ENCODE data around the gene ATP5PD. TPM values are rescaled to one million over a fixed set of nuclear protein-coding genes. Genes with fewer than 3 reads are reported as not detected.

ATP5PD gene
- polyA plus RNA-seq (ENCODE audit: insufficient read length) = 249 TPM

DNA sequence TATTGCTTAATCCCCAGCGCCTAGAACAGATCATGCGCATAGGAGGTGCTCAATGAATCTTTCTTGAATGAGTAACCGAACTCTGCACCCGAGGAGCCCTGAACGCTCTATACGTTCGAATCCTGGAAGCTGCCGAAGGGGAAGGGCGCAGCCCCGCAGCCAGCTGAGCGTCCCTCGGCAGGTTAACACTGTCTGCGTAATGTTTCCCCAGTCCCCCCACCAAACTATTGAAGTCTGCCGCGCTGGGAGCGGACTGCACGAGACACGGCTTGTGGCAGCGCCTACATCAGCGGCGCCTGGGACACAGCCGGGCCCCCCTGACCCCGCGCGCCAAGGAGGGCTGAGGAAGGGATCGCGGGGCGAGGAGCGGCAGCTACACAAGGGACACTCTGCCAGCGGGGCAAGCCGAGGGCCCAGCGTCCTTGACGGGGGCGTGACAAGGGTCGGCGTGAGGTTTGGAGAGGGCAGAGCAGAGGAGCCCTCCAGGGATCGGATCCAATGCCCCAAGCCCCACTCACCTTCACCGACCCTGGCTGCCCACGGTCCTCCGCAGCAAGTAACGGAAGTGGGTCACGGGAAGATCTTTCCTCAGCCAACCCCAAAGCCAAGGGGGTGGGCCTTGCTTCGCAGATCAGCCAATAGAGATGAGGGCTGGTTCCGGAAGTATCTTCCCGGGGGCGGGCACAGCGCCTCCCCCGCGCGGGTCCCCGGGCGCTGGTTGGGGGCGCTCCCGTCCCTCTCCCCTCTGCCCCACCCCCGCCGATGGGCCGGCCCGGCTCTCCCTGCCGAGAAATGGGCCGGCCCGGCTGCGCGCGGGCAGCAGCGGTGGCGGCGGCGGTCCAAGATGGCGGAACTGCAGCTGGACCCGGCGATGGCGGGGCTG lies at the start of gene ATP5PD, which contains the start of gene KCTD2:
ATP5PD (minus strand) TSS at position 563 of the 883 bp plus-strand sequence. CDS start 4,319 bp downstream, outside the sequence.
KCTD2 (plus strand) TSS at position 819 of the 883 bp plus-strand sequence; CDS start at position 845, 26 bp downstream.
- DNase-seq (ENCODE audit: low read depth) = peak; percentile 93

DNA sequence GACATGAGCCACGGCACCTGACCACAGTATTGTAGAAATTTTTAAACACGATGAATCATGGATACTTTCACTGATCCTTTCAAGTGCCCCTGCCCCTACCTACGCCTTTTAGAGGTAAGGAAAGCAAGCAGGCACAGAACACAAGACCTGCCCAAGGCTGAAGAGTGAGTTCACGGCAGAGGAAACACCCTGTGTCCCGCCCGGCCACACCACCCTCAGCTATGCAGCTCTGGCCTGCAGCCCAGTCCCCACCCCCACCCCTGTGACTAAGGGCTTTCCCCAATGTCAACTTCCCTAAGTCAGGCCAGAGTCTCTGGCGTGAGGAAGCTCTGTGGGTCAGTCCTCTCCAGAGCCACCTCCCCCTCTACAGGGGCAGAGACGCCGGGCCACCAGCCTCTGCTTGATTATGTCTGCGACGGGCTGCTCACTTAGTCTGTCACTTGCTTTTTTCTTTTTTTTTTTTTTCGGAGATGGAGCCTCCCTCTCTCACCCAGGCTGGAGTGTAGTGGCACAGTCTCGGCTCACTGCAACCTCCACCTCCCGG lies 49.4 kb upstream of the ATP5PD start:
- DNase-seq (ENCODE audit: low read depth) = no peak

DNA sequence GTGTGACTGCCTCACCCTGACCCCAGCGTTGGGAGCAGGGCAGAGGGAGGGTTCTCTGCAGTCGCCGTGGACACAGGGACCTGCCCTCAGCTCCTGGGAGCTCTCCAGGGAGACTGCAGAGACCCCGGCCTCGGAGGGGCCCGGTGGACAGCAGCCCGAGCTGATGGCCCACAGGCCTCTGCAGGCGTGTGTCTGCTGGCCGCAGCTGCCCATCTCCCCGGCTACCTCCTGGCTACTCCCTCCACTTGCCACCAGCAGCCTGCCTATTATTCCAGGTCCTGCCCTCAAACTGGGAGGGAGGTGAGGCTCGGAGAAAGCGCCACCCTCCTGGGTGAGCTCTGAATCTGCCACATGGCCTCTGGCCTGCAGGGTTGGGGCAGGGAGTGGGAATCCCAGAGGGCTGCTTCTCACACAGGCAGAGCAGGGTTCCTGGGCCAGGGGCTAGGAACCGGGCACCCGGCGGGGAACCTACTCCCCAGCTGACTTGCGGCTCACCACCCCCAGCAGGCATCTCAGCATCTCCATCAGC lies 48.2 kb upstream of the ATP5PD start:
- DNase-seq (ENCODE audit: low read depth) = no peak

- DNase-seq (ENCODE audit: low read depth) = no peak
Measured at GRCh38 chr17:75093548-75094158, 46.9 kb upstream of the ATP5PD start.

GRCh38 chr17:75091855-75092327 lies 45.1 kb upstream of the ATP5PD start:
- DNase-seq (ENCODE audit: low read depth) = no peak

DNA sequence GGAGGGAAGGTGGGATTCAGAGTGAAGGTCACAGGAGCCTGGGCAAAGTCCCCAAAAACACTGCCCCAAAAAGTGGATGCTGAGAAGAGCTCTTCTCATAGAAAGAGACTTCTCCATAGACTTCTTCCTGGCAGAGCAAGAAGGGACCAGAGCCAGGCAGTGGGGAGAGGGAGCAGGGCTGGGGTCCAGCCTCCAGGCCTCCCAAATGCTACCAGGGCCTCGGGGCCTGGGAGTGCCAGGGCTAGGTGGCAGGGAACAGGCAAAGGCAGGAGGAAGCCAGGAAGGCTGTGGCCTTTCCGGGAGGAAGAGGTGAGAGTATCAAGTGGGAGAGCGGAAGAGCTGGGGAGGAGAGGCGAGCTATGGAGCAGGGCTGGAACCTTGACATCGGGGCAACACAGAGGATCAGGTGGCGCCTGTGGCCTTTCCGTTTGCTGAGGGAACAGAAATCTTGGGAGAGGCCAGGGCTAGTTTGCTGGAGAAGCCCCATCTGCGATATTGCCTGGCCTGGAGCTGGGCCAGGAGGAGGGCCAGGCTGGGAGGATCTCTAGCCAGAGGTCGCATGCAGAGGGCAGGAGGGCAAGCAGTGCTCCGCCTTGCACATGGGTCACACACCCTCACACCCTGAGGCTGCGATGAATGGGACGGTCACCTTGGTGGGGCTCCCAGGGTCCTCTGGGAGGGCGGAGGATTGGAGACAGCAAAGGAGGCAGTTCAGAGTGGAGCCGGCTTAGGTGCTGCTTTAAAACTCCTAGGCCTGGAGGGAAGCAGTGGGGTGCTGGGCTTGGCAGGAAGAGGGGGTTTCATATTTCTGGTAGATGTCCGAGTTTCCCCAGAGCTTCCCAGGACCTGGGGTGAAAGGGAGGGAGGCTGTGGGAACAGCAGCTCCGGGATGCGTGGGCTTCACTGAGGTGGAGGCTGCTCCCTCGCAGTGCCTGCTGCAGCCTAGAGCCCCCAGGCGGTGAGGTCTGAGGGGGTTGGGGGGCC lies 44.4 kb upstream of the ATP5PD start:
- DNase-seq (ENCODE audit: low read depth) = no peak

DNA sequence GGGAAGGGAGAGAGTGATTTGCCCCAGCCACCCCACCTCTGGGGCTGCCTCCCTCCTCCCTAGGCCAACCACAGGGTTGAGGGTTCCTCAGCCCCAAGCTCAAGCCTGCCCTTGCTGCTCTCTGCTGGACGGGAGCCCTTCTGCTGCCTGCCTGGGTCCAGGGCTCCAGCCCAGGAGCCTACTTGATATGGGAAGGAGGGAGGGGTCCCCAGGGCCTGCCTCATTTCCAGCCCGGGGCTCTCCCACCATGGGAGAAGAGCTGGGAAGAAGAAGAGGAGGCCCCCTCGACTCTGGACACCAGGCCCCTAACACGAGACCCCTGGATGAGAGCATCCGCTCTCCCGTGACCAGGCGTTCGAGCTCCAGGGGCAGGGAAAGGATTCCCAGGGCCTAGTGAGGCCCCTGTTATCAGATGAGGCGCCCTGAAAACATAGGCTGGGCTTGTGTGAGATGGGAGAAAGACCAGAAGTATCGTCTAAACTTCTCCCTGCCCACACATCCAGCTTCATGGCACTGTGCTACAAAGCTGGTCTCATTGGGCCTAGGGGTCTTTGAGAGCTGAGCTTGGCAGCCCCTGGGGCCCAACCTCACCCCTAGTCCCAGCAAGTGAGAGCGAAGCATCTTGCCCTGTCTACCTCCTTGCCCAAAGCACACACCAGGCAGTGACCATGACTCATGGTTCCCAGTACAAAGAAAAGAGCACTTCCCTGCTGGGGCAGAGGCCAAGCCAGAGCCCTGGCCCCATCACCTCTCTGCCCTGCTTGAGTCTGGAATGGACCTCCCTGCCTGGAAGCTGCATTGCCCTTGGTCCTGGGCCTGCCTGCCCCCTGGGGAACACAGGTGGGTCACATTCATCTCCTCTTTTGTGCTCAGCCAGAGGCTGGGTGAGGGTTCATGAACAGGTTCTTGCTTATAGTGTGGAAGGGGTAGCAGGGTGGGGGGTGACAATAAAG lies 42.0 kb upstream of the ATP5PD start:
- no peak for DNase-seq (ENCODE audit: low read depth)

DNA sequence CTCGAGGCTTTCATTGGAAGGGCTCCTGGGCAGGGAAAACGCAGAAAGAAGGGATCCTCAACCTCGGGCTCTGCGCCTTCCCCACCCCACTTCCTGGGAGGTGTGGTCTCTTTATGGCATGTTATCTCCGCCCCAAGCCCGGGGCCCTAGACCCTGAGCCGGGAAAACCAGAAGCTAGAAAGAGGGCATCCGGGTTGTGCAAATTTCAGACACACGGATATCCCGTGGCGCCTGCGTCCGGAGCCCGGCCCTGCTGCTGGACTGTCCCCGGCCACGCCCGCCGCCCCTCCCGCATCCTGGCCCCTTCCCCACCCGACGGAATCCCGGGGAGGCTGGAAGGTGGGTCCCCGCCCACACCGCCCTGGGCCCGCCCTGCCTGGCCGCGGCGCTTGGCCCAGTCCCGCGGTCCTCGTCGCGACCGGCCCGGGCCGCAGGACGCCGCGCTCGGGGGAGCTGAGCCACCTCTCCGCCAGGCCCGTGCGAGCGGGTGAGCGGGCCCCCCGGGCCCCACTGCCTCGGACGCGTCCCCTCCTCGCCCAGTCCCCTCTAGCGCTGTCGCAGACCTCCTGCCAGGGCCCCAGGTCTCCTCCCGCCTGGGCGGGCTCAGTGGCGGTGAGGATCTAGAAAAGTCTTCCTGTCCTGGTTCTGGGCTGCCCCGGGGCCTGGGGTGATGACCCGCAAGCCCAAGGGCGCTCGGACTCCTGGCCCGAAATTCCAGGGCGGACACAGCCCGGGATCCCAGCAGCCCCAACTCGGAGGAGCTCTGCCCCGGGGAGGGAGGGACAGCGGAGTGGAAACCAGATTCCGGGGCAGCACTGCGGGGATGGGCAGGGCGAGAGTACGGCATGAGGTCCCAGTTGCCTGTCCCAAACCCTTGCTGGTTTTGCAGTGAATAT lies 41.0 kb upstream of the ATP5PD start, which contains the start of gene SLC16A5:
SLC16A5 (plus strand) TSS at position 397 of the 896 bp plus-strand sequence. CDS start 5,683 bp downstream, outside the sequence.
- DNase-seq (ENCODE audit: low read depth) = peak; percentile 26

DNA sequence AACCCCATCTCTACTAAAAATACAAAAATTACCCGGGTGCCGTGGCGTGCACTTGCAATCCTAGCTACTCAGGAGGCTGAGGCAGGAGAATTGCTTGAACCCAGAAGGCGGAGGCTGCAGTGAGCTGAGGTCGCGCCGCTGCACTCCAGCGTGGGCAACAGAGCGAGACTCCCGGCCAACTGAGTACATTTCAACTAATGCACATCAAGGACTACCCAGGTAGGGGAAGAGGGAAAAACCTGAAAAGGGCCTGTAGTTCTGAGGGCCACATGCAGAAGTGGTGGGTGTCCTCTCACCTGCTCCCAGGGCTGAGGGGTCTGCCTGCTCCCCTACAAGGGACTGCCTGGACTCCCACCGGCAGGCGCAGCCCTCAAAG lies 40.4 kb upstream of the ATP5PD start:
- no peak for DNase-seq (ENCODE audit: low read depth)

DNA sequence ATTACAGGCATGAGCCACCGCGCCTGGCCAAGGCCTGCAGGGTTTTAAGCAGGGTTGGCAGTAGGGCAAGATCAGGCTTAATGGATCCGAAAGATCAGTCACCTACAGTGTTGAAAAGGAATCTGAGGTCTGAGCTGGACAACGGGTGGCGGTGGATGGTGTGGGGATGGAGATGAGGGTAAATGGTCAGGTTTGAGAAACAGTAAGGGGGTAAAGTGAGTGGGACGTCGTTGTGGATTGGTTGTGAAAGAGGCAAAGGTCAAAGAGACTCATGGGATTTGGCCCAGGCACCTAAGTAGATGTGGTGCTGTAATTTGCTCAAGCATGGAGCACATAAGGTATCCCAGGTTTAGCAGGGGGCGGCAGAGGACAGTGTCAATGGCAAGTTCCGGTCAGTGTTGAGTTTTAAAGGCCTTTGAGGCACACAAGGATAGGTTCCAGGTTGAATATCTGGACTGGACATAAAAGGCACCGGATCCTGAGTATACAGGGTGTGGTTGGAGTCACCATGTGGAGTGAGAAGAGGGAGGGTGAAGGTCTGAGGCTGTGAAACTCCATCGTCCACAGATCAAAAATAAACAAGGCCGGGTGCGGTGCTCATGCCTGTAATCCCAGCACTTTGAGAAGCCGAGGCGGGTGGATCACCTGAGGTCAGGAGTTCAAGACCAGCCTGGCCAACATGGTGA lies 39.9 kb upstream of the ATP5PD start:
- DNase-seq (ENCODE audit: low read depth) = no peak

GRCh38 chr17:75084039-75084660 lies 37.4 kb upstream of the ATP5PD start:
- DNase-seq (ENCODE audit: low read depth) = no peak

GRCh38 chr17:75082683-75083082 lies 35.9 kb upstream of the ATP5PD start:
- no peak for DNase-seq (ENCODE audit: low read depth)

DNA sequence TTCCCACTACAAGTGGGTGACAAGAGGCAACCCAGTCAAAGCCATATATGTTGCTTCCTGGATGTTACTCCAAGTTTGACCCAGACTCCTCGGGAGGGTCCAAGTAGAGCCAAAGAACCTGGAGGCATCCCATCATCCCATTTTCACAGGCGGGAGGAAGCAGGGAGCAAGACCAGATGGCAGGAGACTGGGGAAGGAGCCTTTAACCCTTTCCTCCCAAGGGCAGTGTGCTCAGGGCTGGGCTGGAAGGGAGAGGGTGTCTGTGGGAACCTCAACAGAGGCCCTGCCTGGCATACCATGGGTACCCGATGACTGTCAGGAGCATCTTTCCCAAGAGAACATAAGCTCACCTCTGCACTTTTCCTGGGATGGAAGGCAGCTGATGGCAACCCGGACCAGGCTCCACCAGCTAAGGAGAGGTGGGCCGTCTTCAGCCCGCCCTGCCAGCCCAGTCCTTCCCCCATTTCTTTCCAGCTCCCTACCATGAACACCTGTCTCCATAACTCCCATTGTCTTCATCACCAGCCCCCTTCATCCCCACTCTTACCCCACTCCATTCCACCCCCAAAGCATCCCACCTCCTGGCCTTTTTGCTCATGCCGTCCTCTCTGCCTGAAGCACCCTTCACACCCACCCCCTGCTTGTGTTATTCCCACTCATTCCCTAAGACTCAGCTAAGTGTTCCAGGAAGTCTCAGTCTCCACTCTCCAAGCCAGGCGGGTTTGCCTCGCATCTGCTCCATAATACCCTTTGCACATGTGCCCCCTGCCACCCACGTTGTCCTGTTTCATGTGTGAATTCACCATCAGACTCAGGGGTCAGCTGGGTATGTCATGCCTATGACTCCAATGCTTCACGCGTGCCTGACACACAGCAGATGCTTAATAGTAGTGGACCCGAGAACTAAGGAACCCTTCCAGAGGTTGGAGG lies 35.1 kb upstream of the ATP5PD start:
- DNase-seq (ENCODE audit: low read depth) = no peak

DNA sequence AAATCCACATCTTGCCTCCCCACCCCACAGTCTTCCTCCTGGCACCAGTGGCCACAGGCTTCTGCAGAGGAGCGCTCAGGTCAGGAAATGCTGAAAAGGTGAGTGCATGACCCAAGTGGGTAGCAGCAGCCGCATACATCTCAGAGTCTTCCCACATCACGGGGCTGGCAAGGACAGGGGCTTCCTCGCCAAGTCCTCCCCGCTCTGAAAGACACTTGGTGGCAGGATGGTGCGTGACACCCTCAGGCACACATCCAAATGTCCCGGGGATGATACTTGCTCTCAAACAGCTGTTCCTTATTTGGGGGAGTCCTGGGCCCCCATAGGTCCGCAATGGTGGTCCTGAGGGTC lies 32.2 kb upstream of the ATP5PD start:
- no peak for DNase-seq (ENCODE audit: low read depth)

GRCh38 chr17:75078284-75079022 lies 31.7 kb upstream of the ATP5PD start:
- no peak for DNase-seq (ENCODE audit: low read depth)
